Large intestine (tissue), 3 donors: Measurements from ENCODE around the gene PTOV1. TPM values are rescaled to one million over a fixed set of nuclear protein-coding genes. Genes with fewer than 3 reads are reported as not detected.

Source experiments
- DNase-seq, 2 donors: peaks; one replicate each; pipeline versions ENCODE4 v3.0.0 to v3.0.0-alpha.2; 2013
- H3K27ac ChIP-seq: one replicate; pipeline ENCODE4 v1.5.1; 2013; ENCODE audit warnings: low read length
- H3K27me3 ChIP-seq: 2 replicates; pipeline ENCODE4 v1.6.1; 2013; ENCODE audit warnings: low read length; ENCODE audit not compliant: control insufficient read depth, insufficient read depth
- H3K36me3 ChIP-seq: 2 replicates; pipeline ENCODE4 v1.6.1; 2013; ENCODE audit warnings: low read length; ENCODE audit not compliant: control insufficient read depth, insufficient read depth
- H3K4me1 ChIP-seq: one replicate; pipeline ENCODE4 v1.6.1; 2013; ENCODE audit warnings: low read length; ENCODE audit not compliant: control insufficient read depth, insufficient read depth
- H3K4me3 ChIP-seq: one replicate; pipeline ENCODE4 v1.5.1; 2013; ENCODE audit warnings: low read length
- H3K9me3 ChIP-seq: one replicate; pipeline ENCODE4 v1.6.1; 2013; ENCODE audit warnings: mild to moderate bottlenecking, low read depth, low read length, moderate library complexity; ENCODE audit not compliant: control insufficient read depth
- WGBS: methylation state at CpG from one replicate; pipeline ENCODE4 v1.1.5; 2013; ENCODE audit warnings: low lambda C conversion rate; ENCODE audit not compliant: insufficient coverage; 5-methylcytosine and 5-hydroxymethylcytosine counted together
- polyA plus RNA-seq: library from polyadenylated mRNA; unstranded; fragments of 120-200 nt; gene quantifications from one replicate; pipeline ENCODE4 v1.2.1, GENCODE V29; 2013

Gene PTOV1
- polyA plus RNA-seq, 1 donor: 153 TPM

- peaks cover 6% of the 10 kb centered on the region for H3K4me1 ChIP-seq
- H3K9me3 ChIP-seq: peaks cover 11% of the 10 kb centered on the region
- DNase-seq: no peak
- peaks cover 6% of the 10 kb centered on the region for H3K36me3 ChIP-seq
- H3K27me3 ChIP-seq: peaks cover 19% of the 10 kb centered on the region
- peak overlapping the region; percentile 11 for H3K4me3 ChIP-seq
- H3K27ac ChIP-seq: no peak overlapping the region
- no CpG with 5 or more reads among the region's 69 CpGs for WGBS
These were observed 39.7 kb downstream of the PTOV1 start for GRCh38 chr19:49890349-49891311.

- Histone ChIP-seq H3K27ac (no peak overlapping the region), H3K36me3 (peaks cover 2% of the 10 kb centered on the region), H3K4me1 (peaks cover 6% of the 10 kb centered on the region), H3K27me3 (peaks cover 19% of the 10 kb centered on the region), H3K4me3 (no peak overlapping the region), H3K9me3 (peaks cover 11% of the 10 kb centered on the region)
- no CpG with 5 or more reads among the region's 17 CpGs for WGBS
- no peak for DNase-seq
These were observed 40.4 kb downstream of the PTOV1 start for GRCh38 chr19:49891393-49891792.

GRCh38 chr19:49892716-49893115, 41.8 kb downstream of the PTOV1 start:
- Histone ChIP-seq H3K4me1 (peaks cover 11% of the 10 kb centered on the region), H3K9me3 (peaks cover 11% of the 10 kb centered on the region), H3K27ac (no peak overlapping the region), H3K27me3 (peaks cover 19% of the 10 kb centered on the region), H3K4me3 (no peak overlapping the region), H3K36me3 (peaks cover 2% of the 10 kb centered on the region)
- no peak for DNase-seq
- no CpG with 5 or more reads among the region's 1 CpG for WGBS

GRCh38 chr19:49894011-49894664, 43.2 kb downstream of the PTOV1 start:
- no peak overlapping the region for H3K27ac ChIP-seq
- no peaks in the 10 kb centered on the region for H3K36me3 ChIP-seq
- H3K4me1 ChIP-seq: peaks cover 11% of the 10 kb centered on the region
- no peak for DNase-seq
- H3K27me3 ChIP-seq: peaks cover 19% of the 10 kb centered on the region
- WGBS: 90% methylated on average over 2 of the region's 18 CpGs
- no peak overlapping the region for H3K4me3 ChIP-seq
- H3K9me3 ChIP-seq: peaks cover 11% of the 10 kb centered on the region

- WGBS: no CpG with 5 or more reads among the region's 17 CpGs
- peaks cover 11% of the 10 kb centered on the region for H3K4me1 ChIP-seq
- no peak overlapping the region for H3K4me3 ChIP-seq
- no peak for DNase-seq
- H3K27ac ChIP-seq: no peak overlapping the region
- no peaks in the 10 kb centered on the region for H3K36me3 ChIP-seq
- H3K27me3 ChIP-seq: peaks cover 14% of the 10 kb centered on the region
- peaks cover 2% of the 10 kb centered on the region for H3K9me3 ChIP-seq
These were observed 44.1 kb downstream of the PTOV1 start for GRCh38 chr19:49894879-49895565.

- Histone ChIP-seq H3K36me3 (no peaks in the 10 kb centered on the region), H3K4me1 (peaks cover 8% of the 10 kb centered on the region), H3K4me3 (no peak overlapping the region), H3K9me3 (no peaks in the 10 kb centered on the region), H3K27me3 (peaks cover 10% of the 10 kb centered on the region), H3K27ac (no peak overlapping the region)
- no peak for DNase-seq
- no CpG with 5 or more reads among the region's 17 CpGs for WGBS
These were observed 44.8 kb downstream of the PTOV1 start for GRCh38 chr19:49895566-49896297.

GRCh38 chr19:49896863-49897621, 46.1 kb downstream of the PTOV1 start, which contains the start of gene IL4I1:
Gene IL4I1, minus strand, starts transcription at chr19:49896887. Its CDS starts 727 bp downstream, at chr19:49896160.
- no peak within 1 kb of the TSS for H3K4me3 ChIP-seq
- DNase-seq: no peak
- no peaks in the 10 kb centered on the region for H3K36me3 ChIP-seq
- H3K4me1 ChIP-seq: peaks cover 5% of the 10 kb centered on the region
- H3K9me3 ChIP-seq: no peaks in the 10 kb centered on the region
- H3K27me3 ChIP-seq: no peaks in the 10 kb centered on the region
- 40% methylated on average over 2 of the region's 20 CpGs for WGBS
- H3K27ac ChIP-seq: peak within 1 kb of the TSS; percentile 11

GRCh38 chr19:49904136-49904535, 53.2 kb downstream of the PTOV1 start:
- peaks cover 24% of the 10 kb centered on the region for H3K36me3 ChIP-seq
- WGBS: no CpG with 5 or more reads among the region's 6 CpGs
- H3K4me1 ChIP-seq: no peaks in the 10 kb centered on the region
- DNase-seq: no peak
- no peak overlapping the region for H3K27ac ChIP-seq
- no peaks in the 10 kb centered on the region for H3K9me3 ChIP-seq
- H3K4me3 ChIP-seq: no peak overlapping the region
- H3K27me3 ChIP-seq: no peaks in the 10 kb centered on the region

GRCh38 chr19:49906879-49907564, 56.1 kb downstream of the PTOV1 start:
- no peaks in the 10 kb centered on the region for H3K9me3 ChIP-seq
- no peaks in the 10 kb centered on the region for H3K27me3 ChIP-seq
- H3K4me3 ChIP-seq: no peak overlapping the region
- DNase-seq: no peak
- no peaks in the 10 kb centered on the region for H3K4me1 ChIP-seq
- H3K36me3 ChIP-seq: peaks cover 35% of the 10 kb centered on the region
- WGBS: no CpG with 5 or more reads among the region's 16 CpGs
- no peak overlapping the region for H3K27ac ChIP-seq
